COLO668 (cell line): ENCODE measurements around the gene COL8A1.
A peak's percentile ranks its signal among the peaks of the same experiment; 100 is the strongest.
"Not testable (repeated sequence)": the region's sequence is repeated elsewhere in the genome, so short reads cannot be mapped to it uniquely, and the experiment has no call there.

Source experiments
- DNase-seq: peaks from one replicate; lab custom pipeline; 2025; ENCODE audit not compliant: unreplicated experiment; lab: John Stamatoyannopoulos, UW

The COL8A1 gene

DNA sequence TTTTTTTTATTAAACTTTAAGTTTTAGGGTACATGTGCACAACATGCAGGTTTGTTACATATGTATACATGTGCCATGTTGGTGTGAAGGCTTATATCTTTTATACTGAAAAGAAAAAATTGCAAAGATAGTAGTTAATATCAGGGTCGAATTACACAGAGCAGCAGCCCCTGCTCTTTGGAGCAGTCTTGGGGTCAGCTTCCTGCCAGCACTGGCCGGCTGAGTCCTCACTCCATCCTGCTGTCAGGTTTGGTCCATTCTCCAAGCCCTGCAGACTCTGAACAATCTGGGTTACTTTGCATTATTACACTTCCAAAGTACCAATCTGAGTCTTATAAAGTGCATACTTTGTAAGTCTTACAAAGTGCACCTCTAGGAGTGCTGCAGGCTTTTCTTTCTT lies 66.0 kb downstream of the COL8A1 start:
- DNase-seq = no peak

DNA sequence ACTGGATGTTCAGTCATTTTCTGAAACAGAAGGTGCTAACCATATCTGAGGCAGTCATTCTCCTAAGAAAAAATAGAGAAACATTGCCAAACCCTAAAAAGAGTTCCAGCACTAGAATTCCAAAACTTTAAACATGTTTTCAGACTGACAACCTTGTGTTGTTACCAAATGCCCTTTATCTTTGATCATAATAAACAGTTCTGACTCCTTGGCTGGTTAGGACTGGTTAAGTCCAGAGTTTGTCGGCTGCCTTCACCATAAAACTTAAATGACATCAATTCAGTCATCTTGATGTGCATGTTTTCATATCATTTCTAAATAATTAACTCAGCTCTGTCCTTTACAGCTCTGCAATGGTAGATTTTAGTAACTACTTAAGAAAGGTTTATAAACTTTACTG lies 68.0 kb downstream of the COL8A1 start:
- no peak for DNase-seq

DNA sequence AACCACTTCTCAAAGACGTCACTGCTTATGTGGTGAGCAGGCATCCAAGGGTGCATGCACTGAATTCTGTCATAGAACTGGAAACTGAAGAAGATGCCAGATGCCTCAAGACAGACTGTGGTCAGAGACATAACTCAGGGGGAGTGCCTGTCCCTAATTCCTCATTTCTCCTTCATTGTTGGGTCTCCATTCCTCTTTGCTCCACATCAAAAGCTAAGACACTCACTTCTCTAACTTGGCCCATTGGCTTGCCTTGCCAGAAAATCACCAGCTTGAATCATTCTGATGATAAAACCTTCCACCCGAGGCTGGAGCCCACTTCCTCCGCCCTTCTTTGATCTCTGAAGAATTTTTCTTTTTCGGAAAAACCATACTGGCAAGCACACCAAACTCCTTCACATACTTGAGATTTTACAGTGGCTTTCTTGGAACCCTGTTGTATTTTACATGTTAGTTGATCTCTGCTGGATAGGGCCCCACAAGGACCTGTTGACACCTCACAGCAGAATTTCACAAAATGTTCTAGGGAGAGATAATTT lies 69.9 kb downstream of the COL8A1 start:
- no peak for DNase-seq

DNA sequence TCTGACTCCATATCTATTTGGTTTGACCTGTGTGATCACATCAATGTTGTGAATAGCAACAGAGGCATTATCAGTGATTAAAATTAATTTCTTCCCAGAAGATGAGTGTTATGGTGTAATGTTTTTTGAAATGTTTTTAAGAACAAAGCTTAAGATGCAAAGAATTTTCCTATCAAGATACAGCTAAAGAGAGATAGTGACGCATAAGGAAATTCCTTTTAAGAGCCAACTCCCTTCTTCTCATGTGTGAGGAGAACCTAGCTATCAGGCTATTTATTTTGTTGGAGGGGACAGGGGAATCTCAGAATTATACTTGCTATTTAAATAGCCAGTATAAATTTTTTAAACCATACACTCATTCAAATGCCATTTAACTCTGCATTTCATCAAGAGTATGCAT lies 71.3 kb downstream of the COL8A1 start:
- DNase-seq = no peak

DNA sequence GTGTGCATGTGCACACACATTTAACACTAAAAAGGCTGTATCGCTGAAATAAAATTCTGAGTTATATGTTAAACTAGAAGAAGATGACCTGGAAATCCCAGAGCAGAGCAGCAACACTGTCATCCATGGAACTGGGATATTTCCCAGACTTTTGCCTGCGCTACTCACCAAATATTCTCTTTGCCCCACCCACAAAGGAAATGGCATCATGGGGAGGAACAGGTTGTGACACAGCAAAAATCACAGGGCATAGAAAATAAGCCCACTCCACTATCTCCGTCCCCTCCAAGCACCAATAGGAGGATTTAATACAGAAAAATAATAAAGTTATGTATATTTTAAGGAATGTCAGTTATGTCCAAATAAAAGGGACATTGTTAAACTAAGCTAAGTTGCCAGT lies 71.7 kb downstream of the COL8A1 start:
- no peak for DNase-seq

DNA sequence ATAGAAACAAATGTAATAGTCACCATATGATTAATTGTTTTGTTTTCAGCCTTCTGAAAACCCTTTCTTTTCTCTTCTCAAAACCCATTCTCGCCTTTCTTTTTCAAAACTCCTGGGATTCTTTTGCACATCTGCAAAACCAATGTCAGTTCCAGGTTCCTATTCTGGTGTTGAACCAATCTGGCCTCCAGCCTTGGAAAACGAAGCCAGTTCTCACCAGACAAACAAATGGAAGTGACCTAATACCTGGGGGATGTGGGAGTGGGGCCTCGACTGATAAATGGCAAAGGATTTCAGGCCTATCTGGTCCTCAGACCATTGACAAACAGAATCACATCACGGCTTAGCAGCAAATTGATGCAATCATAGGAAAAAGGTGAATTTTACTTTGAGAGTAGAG lies 73.0 kb downstream of the COL8A1 start:
- DNase-seq = no peak

DNA sequence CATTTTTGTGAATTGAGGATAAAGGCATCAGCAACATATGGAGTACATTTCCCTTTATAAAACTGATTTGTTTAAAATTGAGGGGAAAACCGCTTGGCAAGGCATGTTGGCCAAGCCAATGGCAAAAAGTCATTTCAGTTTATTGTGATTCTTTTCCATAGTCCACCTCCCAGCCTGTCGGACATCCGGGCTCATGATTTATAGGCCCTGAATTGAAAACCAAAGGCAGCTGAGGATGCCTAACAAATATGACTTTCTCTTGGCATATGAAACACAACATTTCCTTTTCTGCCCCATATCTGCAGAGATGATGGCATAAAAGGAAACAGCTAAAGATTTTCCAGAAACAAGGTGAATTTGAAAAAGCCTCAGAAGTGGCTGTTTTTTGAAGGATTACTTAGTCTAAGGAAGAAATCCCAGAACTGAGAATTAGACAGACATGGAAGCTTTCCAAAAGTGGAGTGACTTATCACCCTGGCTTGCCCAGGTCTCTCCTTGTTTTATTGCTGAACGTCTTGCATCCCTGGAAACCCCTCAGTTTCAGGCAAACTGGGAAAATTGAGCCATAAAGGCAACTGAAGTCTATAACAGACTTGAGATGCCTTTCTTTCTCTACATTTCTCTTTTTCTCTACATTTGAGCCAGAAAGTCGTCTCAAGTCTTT lies 74.0 kb downstream of the COL8A1 start:
- no peak for DNase-seq

DNA sequence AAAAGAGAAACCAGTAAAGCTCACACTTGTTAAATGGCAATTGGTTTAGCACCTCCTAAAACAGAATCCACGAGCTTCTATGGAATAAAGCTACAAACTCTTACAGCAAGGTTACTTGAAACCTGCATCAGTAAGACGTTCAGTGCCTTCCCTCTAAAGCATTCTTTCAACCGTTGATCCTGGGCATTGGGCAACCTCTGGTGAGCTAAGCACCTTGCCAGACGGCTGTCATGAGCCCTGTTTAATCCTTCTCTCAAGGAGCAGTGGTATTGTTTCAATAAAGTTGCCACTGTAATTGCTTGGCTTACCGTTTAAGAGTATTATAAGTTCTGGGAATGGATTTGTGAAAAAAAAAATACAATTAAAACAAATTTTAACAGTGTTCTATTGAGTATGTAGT lies 75.0 kb downstream of the COL8A1 start:
- no peak for DNase-seq

DNA sequence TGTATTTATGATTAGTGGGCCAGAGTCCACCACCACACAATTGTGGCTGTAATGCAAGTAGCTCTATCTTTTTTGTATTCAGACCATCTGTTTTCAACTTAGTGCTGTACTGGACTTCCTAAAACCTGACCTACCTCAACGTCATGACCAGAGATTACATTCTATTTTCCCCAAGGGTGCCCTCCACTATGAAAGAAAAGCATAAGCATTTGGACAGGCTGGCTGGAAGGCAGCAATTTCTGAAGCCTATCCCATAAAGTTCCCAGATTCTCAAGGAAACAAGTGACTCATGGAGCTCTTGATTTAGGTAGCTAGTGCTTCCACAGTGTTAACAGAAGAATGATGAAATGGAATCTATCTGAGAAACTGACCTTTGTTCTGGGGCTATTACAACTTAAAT lies 75.8 kb downstream of the COL8A1 start:
- no peak for DNase-seq

DNA sequence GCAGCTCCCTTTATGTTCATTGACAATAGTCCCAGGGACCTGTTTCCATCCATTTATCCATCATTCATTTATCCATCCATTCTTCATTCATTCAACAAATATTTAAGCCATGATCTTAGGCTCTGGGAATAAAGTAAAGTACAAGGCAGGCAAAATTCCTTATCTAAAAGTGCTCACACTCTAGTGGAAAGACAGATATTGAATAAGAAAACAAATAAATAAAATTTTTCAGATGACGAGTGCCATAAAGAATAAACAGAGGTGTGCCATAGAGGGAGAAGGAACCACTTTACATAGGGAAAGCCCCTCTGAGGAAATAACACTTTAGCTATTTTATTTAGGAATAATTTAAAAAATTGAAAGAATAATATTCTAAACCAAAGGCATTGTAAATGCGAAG lies 76.2 kb downstream of the COL8A1 start:
- DNase-seq = no peak

DNA sequence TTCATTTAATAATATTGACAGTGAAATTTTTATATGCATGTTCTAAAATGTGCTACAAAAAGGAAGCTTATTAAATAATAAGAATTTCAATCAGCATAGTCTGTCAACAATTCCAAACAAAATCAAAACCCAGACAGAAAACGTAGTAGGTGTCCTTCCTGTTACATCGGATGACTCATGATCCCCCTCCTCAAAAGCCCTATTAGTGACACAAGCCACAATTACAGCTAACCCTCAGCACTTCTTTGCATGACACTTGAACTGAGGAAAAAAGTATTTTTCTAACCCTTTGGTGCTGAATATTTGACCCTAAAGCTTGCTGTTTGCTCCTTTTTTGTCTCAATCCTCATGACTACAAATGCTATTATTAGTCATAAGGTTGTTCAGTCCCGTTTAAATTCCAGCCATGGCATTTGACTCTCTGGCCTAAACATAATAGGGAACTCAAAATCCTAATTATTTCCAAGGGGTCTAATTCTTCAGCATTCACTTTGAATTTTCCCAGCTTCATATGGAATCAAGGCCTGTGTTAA lies 78.1 kb downstream of the COL8A1 start:
- no peak for DNase-seq

DNA sequence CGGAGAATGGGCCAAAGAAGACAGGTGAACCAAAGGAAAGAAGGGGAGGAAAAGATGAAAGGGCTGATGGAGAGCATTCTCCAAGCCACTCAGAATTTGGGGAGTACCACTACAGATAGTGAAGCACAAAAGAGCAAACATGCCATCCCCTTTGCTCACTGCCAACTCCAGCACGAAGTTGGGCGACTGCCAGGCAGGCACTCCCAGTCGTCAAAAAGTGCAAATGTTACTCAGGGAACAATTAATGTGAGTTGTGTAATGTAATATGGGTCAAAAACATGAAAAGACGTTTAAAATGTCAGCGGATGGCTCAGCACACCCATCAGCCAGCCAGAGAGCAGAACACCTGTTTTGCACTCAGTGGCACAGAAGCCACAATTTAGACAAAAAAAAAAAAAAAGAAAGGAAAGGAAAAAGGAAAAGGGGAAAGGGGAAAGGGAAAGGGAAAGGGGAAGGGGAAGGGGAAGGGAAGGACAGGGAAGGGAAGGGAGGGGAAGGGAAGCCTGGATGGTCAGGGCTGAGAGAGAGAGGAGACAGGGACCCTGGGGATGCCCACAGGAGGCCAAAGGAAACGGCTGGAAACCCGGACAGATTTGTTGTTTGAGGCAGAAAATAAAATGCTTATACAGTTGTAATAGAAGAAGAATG lies 82.7 kb downstream of the COL8A1 start:
- no peak for DNase-seq

DNA sequence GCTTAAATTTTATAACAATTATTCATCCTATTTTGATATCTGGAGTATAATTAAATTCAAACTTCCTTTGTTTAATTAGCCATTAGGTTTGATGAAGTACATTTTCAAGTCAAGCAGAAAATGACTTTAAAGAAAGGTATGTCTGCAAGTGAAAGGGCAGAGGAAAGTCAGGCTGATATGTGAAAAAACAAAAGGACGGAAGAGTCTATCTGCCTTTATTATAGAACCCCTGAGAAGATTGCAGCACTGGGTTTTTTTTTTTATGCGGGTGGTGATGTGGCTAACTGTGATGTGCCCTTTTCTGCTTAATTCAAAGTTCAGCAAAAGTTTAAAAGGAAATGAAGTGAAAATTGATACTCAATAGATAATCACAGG lies 83.2 kb downstream of the COL8A1 start:
- DNase-seq = no peak

DNA sequence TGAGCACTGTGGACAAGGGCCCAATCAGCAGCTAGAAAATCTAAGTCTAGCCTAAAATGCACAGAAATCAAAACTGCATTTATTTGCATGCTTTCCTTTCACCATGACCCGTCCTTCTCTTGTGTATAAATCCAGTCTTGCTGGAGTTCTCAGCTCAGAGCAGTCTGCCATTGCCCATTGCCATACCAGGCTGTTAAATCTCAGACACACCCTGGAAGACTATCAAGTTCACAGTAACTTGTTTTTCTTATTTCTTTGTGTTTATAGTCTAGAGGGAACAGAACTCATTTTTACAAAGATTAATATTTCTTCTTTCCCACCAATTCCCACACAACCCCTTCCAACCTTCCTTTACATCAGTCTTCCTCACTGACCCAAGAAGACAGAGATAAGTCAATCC lies 85.9 kb downstream of the COL8A1 start:
- DNase-seq = no peak

DNA sequence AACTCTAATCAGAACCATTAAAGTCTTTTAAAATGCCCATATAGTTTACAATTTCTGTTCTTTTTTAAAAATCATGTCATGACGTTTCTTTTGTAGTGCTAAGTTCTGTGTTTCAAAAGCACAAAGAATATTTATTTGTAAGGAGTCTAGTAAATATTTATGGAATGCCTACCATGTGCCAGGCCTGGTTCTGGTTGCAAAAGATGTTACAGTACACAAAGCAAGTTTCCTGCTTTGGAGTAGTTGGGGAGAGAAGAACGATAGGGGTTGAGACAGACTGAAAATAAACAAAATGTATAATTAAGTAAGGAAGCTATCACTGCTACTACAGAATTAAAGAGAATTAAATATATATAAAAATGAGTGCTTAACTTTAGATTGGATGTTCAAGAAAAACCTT lies 92.5 kb downstream of the COL8A1 start:
- DNase-seq = no peak

DNA sequence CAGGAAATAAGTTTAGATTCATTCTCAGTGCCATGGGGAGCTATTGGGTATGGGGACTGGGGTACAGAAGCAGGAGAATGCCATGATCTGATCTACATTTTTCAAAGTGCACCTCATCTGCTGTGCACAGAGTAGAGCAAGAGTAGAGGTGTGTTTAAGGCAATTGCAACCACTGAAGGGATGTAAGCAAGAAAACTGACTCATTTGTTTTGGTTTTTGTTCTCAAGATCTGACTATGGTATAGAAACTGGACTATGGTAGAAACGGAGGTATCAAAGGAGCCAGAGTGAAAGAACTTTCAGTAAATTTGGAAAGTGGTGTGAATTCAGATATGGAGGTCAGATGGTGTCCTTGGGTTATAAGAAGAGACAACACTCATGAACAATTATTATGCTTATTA lies 93.1 kb downstream of the COL8A1 start:
- no peak for DNase-seq

DNA sequence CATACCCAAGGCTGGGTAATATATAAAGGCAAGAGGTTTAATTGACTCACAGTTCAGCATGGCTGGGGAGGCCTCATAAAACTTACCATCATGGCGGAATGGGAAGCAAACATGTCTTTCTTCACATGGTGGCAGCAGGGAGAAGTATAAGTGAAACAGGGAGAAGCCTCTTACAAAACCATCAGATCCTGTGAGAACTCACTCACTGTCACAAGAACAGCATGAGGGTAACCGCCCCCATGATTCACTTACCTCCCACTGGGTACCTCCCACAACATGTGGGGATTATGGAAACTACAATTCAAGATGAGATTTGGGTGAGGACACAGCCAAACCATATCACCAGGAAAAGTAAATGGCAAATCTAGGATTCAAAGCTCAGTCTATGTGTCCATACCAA lies 102.0 kb downstream of the COL8A1 start:
- not testable (repeated sequence) for DNase-seq

DNA sequence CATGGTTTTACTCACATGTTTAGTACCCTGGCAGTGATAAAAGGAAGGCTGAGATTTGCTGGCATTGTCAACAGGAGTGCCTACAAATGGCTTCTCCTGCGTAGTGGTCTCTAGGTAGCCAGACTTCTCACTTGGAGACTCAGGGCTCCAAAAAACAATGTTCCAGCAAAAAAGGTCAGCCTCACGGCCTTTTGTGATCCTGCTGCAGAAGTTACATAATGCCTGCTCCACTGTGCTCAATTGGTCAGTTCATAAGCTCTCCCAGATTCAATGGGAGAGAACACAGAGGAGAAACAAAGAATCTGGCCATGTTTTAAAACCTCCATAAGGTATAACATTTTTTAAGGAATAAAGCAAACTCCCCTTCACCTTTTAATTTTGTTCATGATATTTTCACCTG lies 103.2 kb downstream of the COL8A1 start:
- DNase-seq = no peak

DNA sequence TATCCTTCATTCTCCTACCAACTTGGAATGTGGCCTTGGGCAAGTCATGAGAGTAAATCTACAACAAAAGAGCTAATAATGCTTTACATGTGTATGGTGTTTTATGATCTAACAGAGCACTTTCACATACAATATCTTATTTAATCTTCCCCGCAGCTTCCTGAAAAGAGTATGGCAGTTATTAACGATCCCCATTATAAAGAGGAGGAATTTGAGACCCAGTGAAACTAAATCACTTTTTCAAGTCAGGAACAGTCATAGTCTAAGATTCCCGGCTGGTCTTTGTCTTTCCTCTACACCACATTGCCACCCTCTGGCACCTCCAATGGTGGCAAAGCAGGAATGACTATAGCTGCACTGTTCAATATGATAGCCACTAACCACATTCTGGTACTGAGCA lies 109.5 kb downstream of the COL8A1 start:
- no peak for DNase-seq

DNA sequence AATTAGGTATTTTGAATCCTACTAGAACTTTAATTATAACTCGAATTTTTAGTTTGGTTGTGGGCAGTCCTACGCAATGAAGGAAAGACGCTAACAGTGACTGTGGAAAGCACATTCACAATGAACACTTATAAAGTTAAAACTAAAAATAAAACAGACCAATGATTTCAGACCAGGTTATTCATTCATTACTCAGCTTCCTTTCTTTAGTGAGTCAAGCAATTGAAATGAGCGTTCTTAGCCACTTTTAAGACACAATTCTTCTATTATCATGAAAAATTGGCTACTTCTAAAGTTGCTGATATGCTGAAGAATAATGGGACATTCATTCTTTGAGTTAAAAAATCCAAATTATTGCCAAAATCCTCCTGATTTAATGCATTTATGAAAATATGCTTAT lies 113.3 kb downstream of the COL8A1 start:
- no peak for DNase-seq

DNA sequence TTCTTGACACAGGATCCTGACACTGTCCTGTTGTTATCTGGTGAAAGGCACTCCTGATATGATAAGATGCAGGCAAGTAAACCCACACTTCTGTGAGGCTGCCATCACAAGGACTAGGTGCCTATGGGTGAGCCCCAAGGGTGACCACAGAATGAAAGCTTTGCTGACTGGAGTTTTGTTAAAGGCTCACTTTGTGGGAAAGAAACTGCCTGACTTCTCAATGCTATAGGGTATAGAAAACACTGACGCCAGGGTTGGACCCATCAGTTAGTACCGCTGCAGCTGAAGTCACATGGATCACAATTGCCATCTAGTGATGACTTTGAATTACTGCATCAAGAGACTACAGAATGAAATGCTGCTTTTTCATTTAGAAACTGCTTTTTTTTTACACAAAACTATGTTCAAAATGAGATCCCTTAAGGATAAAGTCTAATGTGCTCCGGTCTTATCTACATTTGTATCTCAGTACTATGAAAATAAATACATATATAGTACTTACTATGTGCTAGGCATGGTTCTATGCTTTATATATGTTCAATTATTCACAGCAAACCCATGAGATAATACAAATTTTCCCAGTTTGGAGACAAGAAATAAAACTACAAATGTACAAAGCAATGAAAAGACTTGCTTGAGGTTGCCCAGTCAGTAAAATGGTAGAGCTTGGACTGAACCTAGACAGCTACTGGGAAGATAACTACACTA lies 115.0 kb downstream of the COL8A1 start:
- peak; percentile 1 for DNase-seq

DNA sequence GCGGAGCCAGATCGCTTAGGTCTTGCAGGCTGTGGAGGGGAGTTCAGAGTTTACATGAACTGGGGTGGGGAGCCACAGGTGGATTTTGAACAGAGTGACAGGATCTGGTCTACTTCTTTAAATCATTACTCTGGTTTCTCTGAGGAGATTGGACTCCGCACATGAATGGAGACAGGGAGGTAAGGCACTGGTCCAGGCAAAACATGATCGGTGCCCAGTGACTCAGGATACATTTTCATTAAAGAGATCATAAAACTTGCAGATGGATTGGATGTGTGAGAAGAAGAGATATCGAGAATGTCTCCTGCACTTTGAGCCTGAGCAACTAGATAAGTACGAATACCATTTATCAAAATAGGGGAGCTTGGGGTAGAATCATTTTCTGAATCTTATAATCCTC lies 117.4 kb downstream of the COL8A1 start:
- no peak for DNase-seq
